Smooth muscle cell (in vitro differentiated cells): ENCODE measurements around the gene GFOD1. TPM values are rescaled to one million over a fixed set of nuclear protein-coding genes. Genes with fewer than 3 reads are reported as not detected.
A peak's percentile ranks its signal among the peaks of the same experiment; 100 is the strongest.

Experiments used
- DNase-seq: peaks from one replicate; lab custom pipeline; 2025; ENCODE audit not compliant: unreplicated experiment; lab: John Stamatoyannopoulos, UW
- H2AFZ ChIP-seq: fragments of 200-600 bp; sonication (generic); 2 replicates; pipeline ENCODE4 v1.6.0; 2016; ENCODE audit warnings: antibody characterized with exemption, low read depth, mild to moderate bottlenecking
- H3F3A ChIP-seq: fragments of 200-600 bp; sonication (generic); 2 replicates; pipeline ENCODE4 v1.6.0; 2017; ENCODE audit warnings: antibody characterized with exemption, low read depth
- H3K27ac ChIP-seq: fragments of 200-600 bp; sonication (generic); 2 replicates; pipeline ENCODE4 v1.5.1; 2016; ENCODE audit warnings: low read depth, mild to moderate bottlenecking
- H3K27me3 ChIP-seq: fragments of 200-600 bp; sonication (generic); 2 replicates; pipeline ENCODE4 v1.6.1; 2016; ENCODE audit warnings: low read depth, mild to moderate bottlenecking
- H3K36me3 ChIP-seq: fragments of 200-600 bp; sonication (generic); 2 replicates; pipeline ENCODE4 v1.5.1; 2016; ENCODE audit warnings: low read depth
- H3K4me1 ChIP-seq: fragments of 200-600 bp; sonication (generic); 2 replicates; pipeline ENCODE4 v1.5.1; 2016; ENCODE audit warnings: low read depth
- H3K4me2 ChIP-seq: fragments of 200-600 bp; sonication (generic); 2 replicates; pipeline ENCODE4 v1.6.0; 2016; ENCODE audit warnings: mild to moderate bottlenecking
- H3K4me3 ChIP-seq: fragments of 200-600 bp; sonication (generic); 2 replicates; pipeline ENCODE4 v1.5.1; 2016; ENCODE audit warnings: mild to moderate bottlenecking
- H3K79me2 ChIP-seq: fragments of 200-600 bp; sonication (generic); 2 replicates; pipeline ENCODE4 v1.6.0; 2016; ENCODE audit warnings: low read depth, mild to moderate bottlenecking
- H3K9ac ChIP-seq: fragments of 200-600 bp; sonication (generic); 2 replicates; pipeline ENCODE4 v1.6.0; 2016; ENCODE audit warnings: low read depth
- H3K9me3 ChIP-seq: fragments of 200-600 bp; sonication (generic); replicated peaks from 2 replicates; pipeline ENCODE4 v1.5.1; 2016; ENCODE audit warnings: low read depth
- H4K20me1 ChIP-seq: fragments of 200-600 bp; sonication (generic); 2 replicates; pipeline ENCODE4 v1.6.0; 2016; ENCODE audit warnings: low read depth
- CTCF ChIP-seq: fragments of 200-600 bp; sonication (generic); IDR thresholded peaks from 2 replicates; pipeline ENCODE4 v1.5.1; 2017; ENCODE audit warnings: borderline replicate concordance, mild to moderate bottlenecking, antibody characterized with exemption; ENCODE audit not compliant: insufficient read depth, poor library complexity, severe bottlenecking
- WGBS: methylation state at CpG from one replicate; pipeline ENCODE4 v1.1.7; 2016; ENCODE audit warnings: low lambda C conversion rate; 5-methylcytosine and 5-hydroxymethylcytosine counted together
- polyA plus RNA-seq: library from polyadenylated mRNA; unstranded; fragments of >200 nt; fragmentation: Nextera tagmentation; extraction: Ambion mirVana; gene quantifications from 2 replicates; pipeline ENCODE4 v1.2.1, GENCODE V29; 2016
- total RNA-seq: library from RNA; depleted of rRNA; stranded (reverse); fragments of >200 nt; gene quantifications from 2 replicates; pipeline ENCODE4 v1.2.3, GENCODE V29; 2014

The GFOD1 gene
- total and polyA plus RNA-seq, 2 experiments from 2014 or later, result 9.6 to 14.0 TPM

GRCh38 chr6:13431059-13431656, 56.2 kb downstream of the GFOD1 start:
- Histone ChIP-seq H3K36me3 (no peaks in the 10 kb centered on the region), H3K4me2 (no peak overlapping the region), H4K20me1 (no peaks in the 10 kb centered on the region), H2AFZ (no peak overlapping the region), H3K4me1 (peaks cover 19% of the 10 kb centered on the region), H3K9me3 (no peaks in the 10 kb centered on the region), H3K4me3 (no peak overlapping the region), H3K9ac (no peak overlapping the region), H3F3A (peaks cover 29% of the 10 kb centered on the region), H3K79me2 (peaks cover 31% of the 10 kb centered on the region), H3K27ac (no peak overlapping the region), H3K27me3 (no peaks in the 10 kb centered on the region)
- no peak for TF ChIP-seq CTCF
- WGBS, result 88% methylated on average over 6 of the region's 6 CpGs
- DNase-seq, result no peak

GRCh38 chr6:13429406-13429753, 58.0 kb downstream of the GFOD1 start:
- Histone ChIP-seq H3K9ac (no peak overlapping the region), H4K20me1 (no peaks in the 10 kb centered on the region), H3K36me3 (no peaks in the 10 kb centered on the region), H3K4me1 (peaks cover 27% of the 10 kb centered on the region), H3K4me3 (no peak overlapping the region), H3K27me3 (no peaks in the 10 kb centered on the region), H2AFZ (no peak overlapping the region), H3F3A (peaks cover 37% of the 10 kb centered on the region), H3K79me2 (peaks cover 16% of the 10 kb centered on the region), H3K9me3 (no peaks in the 10 kb centered on the region), H3K27ac (no peak overlapping the region), H3K4me2 (no peak overlapping the region)
- TF ChIP-seq CTCF, result no peak
- no peak for DNase-seq
- 86% methylated on average over 5 of the region's 5 CpGs for WGBS

- no peak overlapping the region for H3K27ac ChIP-seq
Measured at GRCh38 chr6:13428583-13429405, 58.6 kb downstream of the GFOD1 start.

More at GRCh38 chr6:13428583-13429405, 58.6 kb downstream of the GFOD1 start:
- Histone ChIP-seq H3K4me3 (no peak overlapping the region), H3K9ac (no peak overlapping the region), H4K20me1 (no peaks in the 10 kb centered on the region), H3K4me2 (peak overlapping the region; percentile 70), H3K79me2 (peaks cover 19% of the 10 kb centered on the region), H3K36me3 (no peaks in the 10 kb centered on the region), H3K4me1 (peaks cover 27% of the 10 kb centered on the region), H3F3A (peaks cover 42% of the 10 kb centered on the region), H2AFZ (no peak overlapping the region), H3K27me3 (no peaks in the 10 kb centered on the region), H3K9me3 (no peaks in the 10 kb centered on the region)
- no peak for TF ChIP-seq CTCF
- no peak for DNase-seq
- 57% methylated on average over 13 of the region's 13 CpGs for WGBS
